SU-DHL-6 (cell line): ENCODE results near the gene PHF11.

ENCODE experiments used
- EZH2phosphoT487 ChIP-seq: fragments of 200-600 bp; sonication (generic), shearing (Covaris generic); conservative IDR thresholded peaks from 2 replicates; pipeline ENCODE4 v1.6.1; 2018; ENCODE audit warnings: mild to moderate bottlenecking, antibody characterized with exemption, low read length, moderate library complexity, mixed read lengths
- TF ChIP-seq, protein P1 (sequence below): fragments of 200-600 bp; sonication (generic); IDR thresholded peaks from one replicate; pipeline ENCODE4 v1.5.1; 2017; ENCODE audit warnings: antibody characterized with exemption, mild to moderate bottlenecking, low read length, moderate library complexity; ENCODE audit not compliant: insufficient read depth, poor library complexity, severe bottlenecking

DNA sequence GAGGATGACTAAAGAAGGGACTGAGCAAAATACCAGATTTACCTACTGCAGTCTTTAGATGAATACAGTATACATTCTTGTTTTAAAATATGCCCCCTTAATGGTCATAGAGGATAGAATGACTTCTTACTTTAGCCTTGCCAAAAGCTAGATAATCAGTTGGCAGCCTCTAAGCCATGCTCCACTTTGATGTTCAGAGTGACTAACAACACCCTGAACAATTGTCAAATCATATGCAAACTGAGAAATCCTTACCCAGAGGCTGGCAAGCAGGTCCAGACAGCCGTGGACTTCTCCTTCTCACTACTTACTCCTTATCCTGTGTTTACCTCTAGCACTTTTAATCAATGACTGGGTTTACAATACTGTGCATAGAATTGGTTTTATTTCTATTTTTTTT is 23.6 kb upstream of the PHF11 start:
- TF ChIP-seq, protein P1, sequence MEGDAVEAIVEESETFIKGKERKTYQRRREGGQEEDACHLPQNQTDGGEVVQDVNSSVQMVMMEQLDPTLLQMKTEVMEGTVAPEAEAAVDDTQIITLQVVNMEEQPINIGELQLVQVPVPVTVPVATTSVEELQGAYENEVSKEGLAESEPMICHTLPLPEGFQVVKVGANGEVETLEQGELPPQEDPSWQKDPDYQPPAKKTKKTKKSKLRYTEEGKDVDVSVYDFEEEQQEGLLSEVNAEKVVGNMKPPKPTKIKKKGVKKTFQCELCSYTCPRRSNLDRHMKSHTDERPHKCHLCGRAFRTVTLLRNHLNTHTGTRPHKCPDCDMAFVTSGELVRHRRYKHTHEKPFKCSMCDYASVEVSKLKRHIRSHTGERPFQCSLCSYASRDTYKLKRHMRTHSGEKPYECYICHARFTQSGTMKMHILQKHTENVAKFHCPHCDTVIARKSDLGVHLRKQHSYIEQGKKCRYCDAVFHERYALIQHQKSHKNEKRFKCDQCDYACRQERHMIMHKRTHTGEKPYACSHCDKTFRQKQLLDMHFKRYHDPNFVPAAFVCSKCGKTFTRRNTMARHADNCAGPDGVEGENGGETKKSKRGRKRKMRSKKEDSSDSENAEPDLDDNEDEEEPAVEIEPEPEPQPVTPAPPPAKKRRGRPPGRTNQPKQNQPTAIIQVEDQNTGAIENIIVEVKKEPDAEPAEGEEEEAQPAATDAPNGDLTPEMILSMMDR: no peak
- no peak for TF ChIP-seq EZH2phosphoT487
